Epithelial cell of proximal tubule (primary cell): Measurements from ENCODE around the gene SLC1A7. TPM values are rescaled to one million over a fixed set of nuclear protein-coding genes. Genes with fewer than 3 reads are reported as not detected.

ENCODE experiments used
- DNase-seq: peaks from one replicate; pipeline ENCODE4 v3.0.0-alpha.2; 2011; ENCODE audit warnings: low read depth
- H3K4me3 ChIP-seq: 2 replicates; pipeline ENCODE4 v1.5.1; 2011; ENCODE audit warnings: low read depth, mild to moderate bottlenecking, low read length
- CTCF ChIP-seq: conservative IDR thresholded peaks from 2 replicates; pipeline ENCODE4 v1.5.1; 2012; ENCODE audit warnings: low read depth, mild to moderate bottlenecking, low read length
- total RNA-seq: library from RNA; depleted of rRNA; stranded (reverse); fragments of >200 nt; gene quantifications from 2 replicates; pipeline ENCODE4 v1.2.3, GENCODE V29; 2015

Gene SLC1A7
- total RNA-seq, 1 donor from 2014 or later = not detected

GRCh38 chr1:53062708-53063591, 79.5 kb downstream of the SLC1A7 start:
- TF ChIP-seq CTCF = peak; percentile 8
- H3K4me3 ChIP-seq = peak overlapping the region; percentile 37
- DNase-seq = no peak

DNA sequence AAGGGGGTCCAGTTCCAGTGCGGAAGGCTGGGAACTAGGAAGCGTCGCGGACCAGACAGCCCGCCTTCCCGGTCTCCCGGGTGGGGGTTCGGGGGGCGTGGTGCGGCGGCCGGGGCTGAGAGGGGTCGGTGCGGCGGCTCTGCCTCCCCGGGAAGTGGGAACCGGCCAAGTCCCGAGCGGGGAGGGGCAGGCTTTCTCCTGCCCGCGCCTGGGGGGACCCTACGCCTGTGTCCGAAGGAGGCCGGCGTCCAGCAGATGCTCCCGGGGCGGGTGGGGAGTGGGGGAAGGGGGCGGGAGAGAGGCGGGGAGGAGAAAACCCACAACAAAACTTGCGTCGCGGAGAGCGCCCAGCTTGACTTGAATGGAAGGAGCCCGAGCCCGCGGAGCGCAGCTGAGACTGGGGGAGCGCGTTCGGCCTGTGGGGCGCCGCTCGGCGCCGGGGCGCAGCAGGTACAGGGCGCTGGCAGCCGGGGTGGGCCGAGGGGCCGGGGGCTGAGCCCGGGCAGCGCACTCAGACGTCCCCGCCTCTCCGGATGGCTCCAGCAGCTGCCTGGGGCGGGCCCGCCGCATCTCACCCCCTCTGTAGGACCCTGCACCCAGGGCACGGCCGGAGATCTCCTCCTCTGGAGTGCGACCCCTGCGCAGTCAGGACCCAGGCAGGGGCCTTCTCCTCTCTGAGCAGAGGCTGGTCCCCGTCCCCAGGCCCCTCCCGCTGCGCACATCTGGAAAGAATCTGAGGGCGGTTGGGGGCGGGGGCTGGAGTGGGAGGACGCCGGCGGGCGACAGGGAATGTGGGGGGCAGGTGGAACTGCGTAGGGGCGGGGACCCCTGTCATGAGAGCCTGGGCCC, 80.4 kb downstream of the SLC1A7 start, which contains the start of gene PODN:
Gene PODN (plus strand): TSS at position 355 of the 849 bp plus-strand sequence. CDS start 7,643 bp downstream, outside the sequence.
- peak within 1 kb of the TSS; percentile 37 for H3K4me3 ChIP-seq
- no peak for DNase-seq
- no peak for TF ChIP-seq CTCF

- peak overlapping the region; percentile 26 for H3K4me3 ChIP-seq
- no peak for DNase-seq
- TF ChIP-seq CTCF = no peak
Observed at GRCh38 chr1:53061123-53061858, 81.1 kb downstream of the SLC1A7 start.

DNA sequence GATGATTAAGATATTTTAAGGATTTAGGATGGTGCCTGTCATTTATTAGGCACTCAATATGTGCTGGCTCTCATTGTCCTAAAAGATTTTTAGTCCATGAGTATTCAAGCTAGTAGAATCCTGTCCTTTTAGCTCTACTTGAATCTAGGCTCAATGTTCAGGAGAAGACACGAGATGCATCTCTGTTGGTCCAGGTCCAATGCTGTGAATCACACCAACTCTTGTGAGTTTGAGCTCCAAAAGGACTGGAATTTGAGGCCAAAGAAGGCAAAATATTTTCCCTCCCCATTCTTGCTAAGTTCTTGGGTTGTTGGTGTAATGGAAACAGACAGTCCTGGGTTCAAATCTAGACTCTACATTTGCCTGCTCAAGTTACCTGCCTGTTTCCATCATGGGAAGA, 81.9 kb downstream of the SLC1A7 start:
- no peak overlapping the region for H3K4me3 ChIP-seq
- TF ChIP-seq CTCF = no peak
- DNase-seq = no peak

- TF ChIP-seq CTCF = no peak
Observed at GRCh38 chr1:53057127-53057526, 85.3 kb downstream of the SLC1A7 start.

GRCh38 chr1:53051676-53052075, 90.8 kb downstream of the SLC1A7 start:
- DNase-seq = no peak
- no peak for TF ChIP-seq CTCF
- H3K4me3 ChIP-seq = no peak overlapping the region

More at GRCh38 chr1:53057127-53057526, 85.3 kb downstream of the SLC1A7 start:
- no peak overlapping the region for H3K4me3 ChIP-seq
- no peak for DNase-seq
